ENCODE data around the gene NXPH1. TPM values are rescaled to one million over a fixed set of nuclear protein-coding genes. Genes with fewer than 3 reads are reported as not detected.

NXPH1 gene
- total RNA-seq, result 1 to 10 TPM in 5 of 8 experiments, under 1 TPM in 2, not detected in 1; 0.15 to 3.5 (median 1.4) TPM

DNA sequence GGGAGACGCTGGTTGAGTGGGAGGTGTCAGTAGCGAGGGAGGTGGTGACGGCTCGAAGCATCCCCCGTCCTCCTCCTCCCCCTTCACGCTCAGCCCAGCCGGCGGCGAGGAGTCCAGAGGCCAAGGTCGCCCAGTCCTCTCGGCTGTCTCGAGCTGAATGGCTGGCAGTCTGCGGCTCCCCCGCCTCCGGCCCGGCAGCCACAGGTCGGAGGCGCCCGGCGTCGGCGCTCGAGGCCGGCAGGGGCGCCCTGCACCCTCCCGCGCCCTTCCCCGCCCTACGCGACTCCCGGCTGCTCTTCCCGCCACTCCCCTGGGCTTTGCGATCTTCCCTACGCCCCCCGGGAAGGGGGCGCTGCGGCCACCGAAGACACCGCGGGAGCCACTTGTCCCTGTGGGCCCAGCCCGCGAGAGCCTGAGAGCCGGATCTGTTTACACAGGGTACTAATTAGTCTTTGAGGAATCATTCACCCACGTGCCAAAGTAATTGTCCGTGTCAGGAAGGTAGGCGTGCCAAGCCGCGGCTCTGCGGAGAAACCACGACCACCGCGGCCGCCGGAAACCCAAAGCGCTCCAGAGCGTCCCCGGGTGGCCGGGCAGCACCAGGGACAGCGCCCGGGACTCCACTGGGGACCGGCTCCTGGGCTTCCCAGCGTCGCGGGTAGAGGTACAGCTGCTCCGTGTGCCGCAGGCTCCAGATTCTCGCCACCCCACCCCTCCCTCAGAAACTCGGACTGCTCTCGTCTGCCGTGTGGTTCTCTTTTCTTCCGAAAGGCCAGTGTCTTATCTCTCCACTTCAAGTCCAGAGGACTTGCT, at the start of gene NXPH1:
NXPH1 (plus strand) TSS at position 133 of the 813 bp plus-strand sequence.
- in situ Hi-C loops (cut with MboI; ENCODE audit: low pct_unique_long_range_greater_than_20kb in 2 of 9, low sequenced_read_pairs in 9 of 9, unreplicated experiment in 9 of 9), result loop anchor here in 1 of 9 experiments (25.0 kb wide), 2 partner anchors 1679 to 1979 kb away; no protein-coding TSS in a partner anchor
- peak within 1 kb of the TSS; percentile 20 to 47 (median 32) for H3K4me3 ChIP-seq
- peak in 6 of 8 experiments; percentile 72 to 89 (median 82) for ATAC-seq (replicated peaks in 6 of 8)
- WGBS, 10 experiments, result 0 to 3% (median 0%) methylated on average over 2 to 27 of the region's 71 CpGs; no CpG with 5 or more reads in 5 of the 10 experiments
- H3K4me1 ChIP-seq (replicated peaks in 1 of 2), result peaks cover 5 to 12% of the 10 kb centered on the region in 2 donors
- no peak within 1 kb of the TSS for H3K27ac ChIP-seq

DNA sequence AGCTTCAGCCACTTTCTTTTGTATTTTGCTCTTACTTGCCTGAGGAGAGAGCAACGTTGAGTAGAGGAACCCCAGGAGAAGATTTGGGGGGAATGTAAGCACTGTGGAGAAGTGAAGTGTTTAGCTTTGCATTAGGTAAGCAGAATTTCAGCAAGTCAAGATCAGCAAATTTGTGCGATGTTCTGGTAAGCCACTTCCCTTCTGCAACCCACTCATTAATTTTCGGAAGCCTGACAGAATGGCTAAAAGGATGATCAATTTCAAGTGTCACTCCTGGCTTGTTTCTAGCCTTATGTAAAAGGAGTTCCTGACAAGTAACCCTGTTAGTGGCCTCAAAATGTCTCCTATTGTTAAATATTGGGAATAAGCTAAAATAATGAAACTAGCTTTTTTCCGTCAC, 48.5 kb upstream of the NXPH1 start:
- H3K27ac ChIP-seq, result no peak overlapping the region
- H3K4me3 ChIP-seq, result no peak overlapping the region
- peaks cover 20 to 26% of the 10 kb centered on the region in 2 donors for H3K4me1 ChIP-seq (replicated peaks in 1 of 2)
- 21 to 86% (median 47%) methylated on average over 1 to 4 of the region's 4 CpGs; no CpG with 5 or more reads in 1 of the 10 experiments for WGBS, 10 experiments
- in situ Hi-C loops (cut with MboI; ENCODE audit: low pct_unique_long_range_greater_than_20kb in 2 of 9, low sequenced_read_pairs in 9 of 9, unreplicated experiment in 9 of 9), result no loop called here
- no peak for ATAC-seq (replicated peaks in 6 of 8)

DNA sequence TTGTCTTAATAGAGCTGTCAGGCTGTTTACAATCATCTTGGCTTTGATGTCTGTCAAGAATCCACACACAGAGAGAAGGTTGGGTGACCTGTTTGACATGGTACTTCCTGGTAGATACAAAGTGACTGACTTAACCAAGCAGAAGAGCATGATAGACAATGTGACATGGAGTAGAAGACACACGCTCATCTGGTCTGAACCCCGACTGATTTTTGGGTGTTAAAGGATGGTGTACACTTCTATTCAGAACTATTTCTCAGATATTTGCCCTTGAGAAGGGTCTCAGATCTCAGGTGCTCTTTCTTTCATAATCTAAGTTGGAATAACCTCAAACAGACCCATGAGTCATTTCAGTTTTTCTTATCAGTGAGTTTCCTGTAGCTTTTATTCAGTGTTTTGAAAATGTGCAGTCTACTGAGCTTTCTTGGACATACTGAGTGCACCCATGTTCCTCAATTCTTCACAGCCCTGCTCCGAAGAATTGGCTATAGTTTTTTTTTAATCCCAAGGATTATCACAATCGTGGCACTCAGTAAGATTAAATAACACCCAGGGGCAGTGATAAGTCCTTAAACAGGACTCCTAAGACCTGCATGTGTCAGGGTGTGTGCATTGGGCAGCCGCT, 46.4 kb upstream of the NXPH1 start:
- in situ Hi-C loops (cut with MboI; ENCODE audit: low pct_unique_long_range_greater_than_20kb in 2 of 9, low sequenced_read_pairs in 9 of 9, unreplicated experiment in 9 of 9), result no loop called here
- Histone ChIP-seq H3K4me1 (replicated peaks in 1 of 2) (peaks cover 6% of the 10 kb centered on the region in 2 donors), H3K27ac (no peak overlapping the region), H3K4me3 (no peak overlapping the region)
- WGBS, 10 experiments, result 0 to 100% (median 74%) methylated on average over 1 to 5 of the region's 5 CpGs; no CpG with 5 or more reads in 1 of the 10 experiments
- ATAC-seq (replicated peaks in 6 of 8), result no peak

DNA sequence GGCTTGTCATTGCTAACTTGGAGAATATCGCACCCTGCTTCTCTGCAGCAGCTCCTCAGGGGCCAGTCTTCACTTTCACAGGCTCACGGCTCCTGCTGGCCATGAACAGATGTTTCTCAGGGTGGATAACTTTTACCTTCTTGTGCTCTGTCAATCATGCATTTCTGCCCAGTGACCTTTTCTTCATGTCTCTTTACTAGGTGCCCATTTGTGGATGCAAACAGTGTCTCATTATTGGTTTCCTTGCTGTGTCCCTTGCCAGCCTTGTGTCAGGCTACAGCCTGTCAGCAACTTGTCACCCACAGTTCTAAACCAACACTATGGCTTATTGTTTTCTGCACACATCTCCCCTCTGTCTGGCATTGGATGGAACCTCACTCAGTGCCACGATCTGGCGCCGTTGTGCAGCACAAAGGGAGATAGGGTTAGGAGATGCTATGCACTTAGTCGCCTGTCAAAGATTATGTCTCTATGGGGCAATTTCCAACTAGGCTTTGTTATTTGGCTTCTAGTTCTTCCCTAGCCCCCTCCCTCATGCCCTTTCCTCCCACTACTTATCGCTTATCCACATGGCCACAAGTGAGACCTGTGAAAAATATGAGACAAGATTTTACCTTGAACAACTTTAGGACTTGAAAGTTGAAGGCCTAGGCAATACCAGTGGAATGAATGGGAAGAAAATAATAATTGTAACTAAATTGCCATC, 45.7 kb upstream of the NXPH1 start:
- WGBS, 10 experiments, result 9 to 100% (median 88%) methylated on average over 1 to 6 of the region's 7 CpGs; no CpG with 5 or more reads in 1 of the 10 experiments
- Histone ChIP-seq H3K4me1 (replicated peaks in 1 of 2) (no peaks in the 10 kb centered on the region), H3K27ac (no peak overlapping the region), H3K4me3 (no peak overlapping the region)
- in situ Hi-C loops (cut with MboI; ENCODE audit: low pct_unique_long_range_greater_than_20kb in 2 of 9, low sequenced_read_pairs in 9 of 9, unreplicated experiment in 9 of 9), result no loop called here
- ATAC-seq (replicated peaks in 6 of 8), result peak in 1 of 8 experiments; percentile 32

DNA sequence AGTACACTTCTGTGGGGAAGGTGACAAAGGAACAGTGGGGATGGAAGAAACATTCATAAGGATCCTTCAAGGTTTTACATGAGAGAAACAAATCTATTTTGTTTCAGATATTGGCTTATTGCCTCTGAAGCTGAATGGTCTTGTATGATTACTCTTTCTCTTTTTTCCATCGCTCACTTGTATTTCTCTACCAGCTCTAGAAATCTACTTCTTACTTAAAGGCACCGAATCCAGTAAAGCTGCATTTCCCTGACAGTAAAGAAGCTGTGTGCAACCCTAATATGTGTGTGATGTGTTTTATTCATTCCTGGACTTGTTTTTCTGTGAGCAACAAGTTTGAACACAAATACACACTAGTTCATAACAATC, 45.2 kb upstream of the NXPH1 start:
- in situ Hi-C loops (cut with MboI; ENCODE audit: low pct_unique_long_range_greater_than_20kb in 2 of 9, low sequenced_read_pairs in 9 of 9, unreplicated experiment in 9 of 9), result no loop called here
- no peak overlapping the region for H3K4me3 ChIP-seq
- 0 to 100% (median 100%) methylated on average over 1 to 2 of the region's 2 CpGs; no CpG with 5 or more reads in 2 of the 10 experiments for WGBS, 10 experiments
- H3K27ac ChIP-seq, result no peak overlapping the region
- ATAC-seq (replicated peaks in 6 of 8), result no peak
- H3K4me1 ChIP-seq (replicated peaks in 1 of 2), result no peaks in the 10 kb centered on the region

DNA sequence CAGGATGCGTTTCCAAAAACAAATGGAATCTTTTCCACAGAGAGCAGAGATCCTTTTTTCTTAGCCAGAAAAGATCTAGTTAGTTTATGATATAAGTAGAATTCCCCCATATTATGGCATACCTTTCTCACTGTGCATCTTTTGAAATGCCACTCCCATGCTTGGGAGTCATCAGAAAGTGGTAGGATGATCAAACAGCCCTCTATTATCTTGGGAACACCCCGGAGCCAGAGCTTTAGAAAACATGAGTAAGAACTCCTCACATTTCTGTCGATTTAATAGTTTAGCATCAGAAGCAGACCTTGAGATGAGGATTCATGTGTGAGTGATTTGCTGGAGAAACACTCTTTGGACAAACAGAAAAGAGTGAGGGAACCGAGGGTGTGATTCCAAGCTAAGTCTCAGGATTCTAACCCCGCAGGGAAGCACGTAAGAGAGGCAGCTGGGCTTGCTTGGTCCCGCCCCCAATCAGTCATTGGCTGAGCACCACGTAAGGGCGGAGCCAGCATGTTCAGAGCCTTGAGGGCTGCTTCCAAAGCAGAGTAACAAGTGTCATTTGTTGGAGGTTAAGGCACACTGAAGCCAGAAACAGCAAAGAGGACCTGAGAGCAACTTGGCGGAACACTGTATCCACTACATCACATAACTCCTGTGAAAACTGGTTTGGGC, 43.7 kb upstream of the NXPH1 start:
- ATAC-seq (replicated peaks in 6 of 8), result peak; percentile 84 to 100 (median 100)
- Histone ChIP-seq H3K4me1 (replicated peaks in 1 of 2) (no peaks in the 10 kb centered on the region), H3K27ac (no peak overlapping the region), H3K4me3 (peak overlapping the region in 2 of 5 donors; percentile 9 to 22)
- in situ Hi-C loops (cut with MboI; ENCODE audit: low pct_unique_long_range_greater_than_20kb in 2 of 9, low sequenced_read_pairs in 9 of 9, unreplicated experiment in 9 of 9), result no loop called here
- 0 to 100% (median 26%) methylated on average over 1 to 8 of the region's 10 CpGs for WGBS, 10 experiments

GRCh38 chr7:8390262-8390626, 43.2 kb upstream of the NXPH1 start:
- in situ Hi-C loops (cut with MboI; ENCODE audit: low pct_unique_long_range_greater_than_20kb in 2 of 9, low sequenced_read_pairs in 9 of 9, unreplicated experiment in 9 of 9), result no loop called here
- Histone ChIP-seq H3K27ac (no peak overlapping the region), H3K4me1 (replicated peaks in 1 of 2) (no peaks in the 10 kb centered on the region), H3K4me3 (peak overlapping the region in 2 of 5 donors; percentile 9 to 22)
- ATAC-seq (replicated peaks in 6 of 8), result peak in 5 of 8 experiments; percentile 46 to 63 (median 53)
- 0 to 65% (median 23%) methylated on average over 1 to 3 of the region's 3 CpGs; no CpG with 5 or more reads in 2 of the 10 experiments for WGBS, 10 experiments

DNA sequence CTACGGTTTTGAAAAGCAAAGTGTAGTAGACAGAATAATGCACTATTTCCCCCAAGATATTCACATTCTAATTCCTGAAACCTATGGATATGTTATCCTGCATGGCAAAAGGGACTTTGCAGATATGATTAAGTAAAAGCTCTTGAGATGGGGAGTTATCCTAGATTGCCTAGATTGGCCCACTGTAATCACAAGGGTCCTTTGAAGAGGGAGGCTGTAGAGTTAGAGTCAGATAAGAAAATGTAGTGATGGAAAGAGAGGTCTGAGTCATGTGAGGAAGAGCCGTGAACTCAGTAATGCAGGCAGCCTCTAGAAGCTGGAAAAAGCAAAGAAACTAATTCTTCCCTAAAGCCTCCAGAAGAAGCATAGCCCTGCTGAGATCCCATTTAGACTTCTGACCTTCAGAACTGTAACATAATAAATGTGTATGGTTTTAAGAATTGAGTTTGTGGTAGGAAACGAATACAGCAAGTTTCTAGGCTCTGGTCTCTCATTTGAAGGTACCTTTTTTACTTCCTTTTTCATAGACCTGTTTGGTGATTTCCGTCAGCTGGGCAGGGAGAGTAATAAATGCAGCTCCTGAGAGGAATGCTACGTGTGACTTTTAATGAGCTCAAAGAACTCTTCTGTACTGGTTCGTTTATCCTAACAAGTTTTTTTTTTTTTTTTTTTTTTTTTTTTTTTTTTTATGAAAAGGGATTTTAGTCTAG, 41.9 kb upstream of the NXPH1 start:
- H3K4me3 ChIP-seq, result no peak overlapping the region
- in situ Hi-C loops (cut with MboI; ENCODE audit: low pct_unique_long_range_greater_than_20kb in 2 of 9, low sequenced_read_pairs in 9 of 9, unreplicated experiment in 9 of 9), result no loop called here
- no peaks in the 10 kb centered on the region for H3K4me1 ChIP-seq (replicated peaks in 1 of 2)
- 4 to 87% (median 63%) methylated on average over 3 to 6 of the region's 6 CpGs for WGBS, 10 experiments
- ATAC-seq (replicated peaks in 6 of 8), result no peak
- H3K27ac ChIP-seq, result no peak overlapping the region

- H3K27ac ChIP-seq, result no peak overlapping the region
- in situ Hi-C loops (cut with MboI; ENCODE audit: low pct_unique_long_range_greater_than_20kb in 2 of 9, low sequenced_read_pairs in 9 of 9, unreplicated experiment in 9 of 9), result no loop called here
- 0 to 100% (median 57%) methylated on average over 1 to 4 of the region's 5 CpGs; no CpG with 5 or more reads in 1 of the 10 experiments for WGBS, 10 experiments
- no peak overlapping the region for H3K4me3 ChIP-seq
- no peak for ATAC-seq (replicated peaks in 6 of 8)
- H3K4me1 ChIP-seq (replicated peaks in 1 of 2), result no peaks in the 10 kb centered on the region
Observed at GRCh38 chr7:8396294-8396693, 37.1 kb upstream of the NXPH1 start.

GRCh38 chr7:8408871-8409270, 24.5 kb upstream of the NXPH1 start:
- H3K27ac ChIP-seq, result no peak overlapping the region
- in situ Hi-C loops (cut with MboI; ENCODE audit: low pct_unique_long_range_greater_than_20kb in 2 of 9, low sequenced_read_pairs in 9 of 9, unreplicated experiment in 9 of 9), result loop anchor here in 2 of 9 experiments (25.0 kb wide), 1 partner anchor 2003 kb away; no protein-coding TSS in a partner anchor
- 50 to 100% (median 100%) methylated on average over 1 of the region's 1 CpG; no CpG with 5 or more reads in 1 of the 10 experiments for WGBS, 10 experiments
- no peak overlapping the region for H3K4me3 ChIP-seq
- no peaks in the 10 kb centered on the region for H3K4me1 ChIP-seq (replicated peaks in 1 of 2)
- ATAC-seq (replicated peaks in 6 of 8), result no peak

DNA sequence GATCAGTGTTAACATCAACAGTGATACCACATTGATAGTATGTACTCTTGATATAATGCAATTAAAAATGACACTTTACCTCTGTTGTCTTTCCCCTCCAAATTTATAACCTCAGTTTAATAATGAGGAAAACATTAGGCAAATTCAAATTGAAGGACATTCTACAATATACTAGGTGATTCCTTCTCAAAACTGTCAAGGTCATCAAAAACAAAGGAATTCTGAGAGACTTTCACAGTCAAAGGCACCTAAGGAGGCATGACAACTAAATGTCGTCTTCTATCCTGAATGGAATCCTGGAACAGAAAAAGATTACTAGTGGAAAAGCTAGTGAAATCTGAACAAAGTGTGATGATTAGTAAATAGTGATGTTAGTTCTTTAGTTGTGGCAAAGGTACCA, 22.3 kb upstream of the NXPH1 start:
- in situ Hi-C loops (cut with MboI; ENCODE audit: low pct_unique_long_range_greater_than_20kb in 2 of 9, low sequenced_read_pairs in 9 of 9, unreplicated experiment in 9 of 9), result loop anchor here in 2 of 9 experiments (25.0 kb wide), 1 partner anchor 2001 kb away; no protein-coding TSS in a partner anchor
- Histone ChIP-seq H3K27ac (no peak overlapping the region), H3K4me3 (no peak overlapping the region), H3K4me1 (replicated peaks in 1 of 2) (no peaks in the 10 kb centered on the region)
- no peak for ATAC-seq (replicated peaks in 6 of 8)
- 0 to 92% (median 40%) methylated on average over 1 of the region's 1 CpG; no CpG with 5 or more reads in 1 of the 10 experiments for WGBS, 10 experiments

GRCh38 chr7:8413600-8413999, 19.8 kb upstream of the NXPH1 start:
- in situ Hi-C loops (cut with MboI; ENCODE audit: low pct_unique_long_range_greater_than_20kb in 2 of 9, low sequenced_read_pairs in 9 of 9, unreplicated experiment in 9 of 9), result loop anchor here in 2 of 9 experiments (25.0 kb wide), 1 partner anchor 1999 kb away; no protein-coding TSS in a partner anchor
- Histone ChIP-seq H3K27ac (no peak overlapping the region), H3K4me1 (replicated peaks in 1 of 2) (no peaks in the 10 kb centered on the region), H3K4me3 (no peak overlapping the region)
- ATAC-seq (replicated peaks in 6 of 8), result no peak
- WGBS, 10 experiments, result 0 to 100% (median 60%) methylated on average over 1 to 4 of the region's 4 CpGs; no CpG with 5 or more reads in 1 of the 10 experiments
